Esophagus muscularis mucosa (tissue), 4 donors: ENCODE data around the gene MAD1L1. TPM values are rescaled to one million over a fixed set of nuclear protein-coding genes. Genes with fewer than 3 reads are reported as not detected.

Source experiments
- DNase-seq: peaks from one replicate; pipeline ENCODE4 v3.0.0-alpha.2; 2017; ENCODE audit errors: extremely low spot score
- H3K27ac ChIP-seq, 4 donors: fragments of 200-600 bp; sonication (generic); replicated peaks in 1 of 4; 1 replicate in 3 of 4; 2 replicates in 1 of 4; pipeline ENCODE4 v1.5.1; 2016 to 2019; ENCODE audit warnings: mild to moderate bottlenecking in 1 of 4
- H3K27me3 ChIP-seq, 4 donors: fragments of 200-600 bp; sonication (generic); one replicate each; pipeline versions ENCODE4 v1.5.1 to v1.6.0; 2016 to 2019
- H3K36me3 ChIP-seq, 4 donors: fragments of 200-600 bp; sonication (generic); one replicate each; pipeline ENCODE4 v1.5.1; 2016 to 2019
- H3K4me1 ChIP-seq, 4 donors: fragments of 200-600 bp; sonication (generic); one replicate each; pipeline ENCODE4 v1.5.1; 2016 to 2019
- H3K4me3 ChIP-seq, 4 donors: fragments of 200-600 bp; sonication (generic); 1 replicate in 2 of 4; 2 replicates in 2 of 4; pipeline ENCODE4 v1.5.1; 2016 to 2019; ENCODE audit warnings: mild to moderate bottlenecking in 4 of 4, moderate library complexity in 1 of 4
- H3K9me3 ChIP-seq, 4 donors: fragments of 200-600 bp; sonication (generic); 1 replicate in 3 of 4; 2 replicates in 1 of 4; pipeline ENCODE4 v1.5.1; 2016 to 2019
- CTCF ChIP-seq, 3 experiments: fragments of 200-600 bp in 2 of 3; fragments of 450-650 bp in 1 of 3; sonication (generic) in 2 of 3; IDR thresholded peaks; one replicate each; pipeline ENCODE4 v1.5.1; 2017 to 2019; ENCODE audit warnings: antibody characterized with exemption in 3 of 3, mild to moderate bottlenecking in 2 of 3, moderate library complexity in 1 of 3
- EP300 ChIP-seq: sonication (generic); formaldehyde crosslinking; IDR thresholded peaks from one replicate; pipeline ENCODE4 v1.6.1; 2017; ENCODE audit warnings: antibody characterized with exemption
- POLR2A ChIP-seq: fragments of 450-650 bp; IDR thresholded peaks from one replicate; pipeline ENCODE4 v1.6.1; 2017; ENCODE audit warnings: antibody characterized with exemption, moderate library complexity, mild to moderate bottlenecking, low read depth
- POLR2AphosphoS5 ChIP-seq, 2 donors: sonication (generic); formaldehyde crosslinking; IDR thresholded peaks; one replicate each; pipeline ENCODE4 v1.6.1; 2017; ENCODE audit warnings: antibody characterized with exemption in 2 of 2
- WGBS: methylation state at CpG from one replicate; pipeline ENCODE4 v1.1.5; 2018; 5-methylcytosine and 5-hydroxymethylcytosine counted together
- intact Hi-C: fragments of 100-400 bp; cut with DNase I; formaldehyde crosslinking; loops from one replicate; pipeline ENCODE4 v1.15.1; 2023
- total RNA-seq, 4 donors: library from RNA; depleted of rRNA; stranded (reverse); fragments of >200 nt; gene quantifications; one replicate each; pipeline versions ENCODE4 v1.1.0 to v1.2.1, GENCODE V29; 2016

Gene MAD1L1
- total RNA-seq, 4 donors from 2014 or later, result 22.2 to 33.1 (median 29.5) TPM

GRCh38 chr7:2010551-2011265, 222.0 kb downstream of the MAD1L1 start:
- H3K36me3 ChIP-seq, result peaks cover 0 to 24% (median 8%) of the 10 kb centered on the region in 4 donors
- 92% methylated on average over 28 of the region's 29 CpGs for WGBS
- DNase-seq, result no peak
- intact Hi-C loops, result no loop called here
- no peaks in the 10 kb centered on the region for H3K9me3 ChIP-seq
- peaks cover 11 to 17% (median 13%) of the 10 kb centered on the region in 4 donors for H3K4me1 ChIP-seq
- H3K27me3 ChIP-seq, result no peaks in the 10 kb centered on the region
- H3K4me3 ChIP-seq, result no peak overlapping the region
- no peak overlapping the region for H3K27ac ChIP-seq
- no peak for TF ChIP-seq EP300
- no peak for TF ChIP-seq POLR2AphosphoS5 (IDR thresholded peaks at IDR 0.05)
- no peak for TF ChIP-seq POLR2A

- no peak for DNase-seq
- WGBS, result 93% methylated on average over 17 of the region's 17 CpGs
- Histone ChIP-seq H3K4me1 (peaks cover 11 to 17% (median 13%) of the 10 kb centered on the region in 4 donors), H3K36me3 (peaks cover 0 to 24% (median 8%) of the 10 kb centered on the region in 4 donors), H3K27ac (no peak overlapping the region), H3K9me3 (no peaks in the 10 kb centered on the region), H3K27me3 (no peaks in the 10 kb centered on the region), H3K4me3 (no peak overlapping the region)
- intact Hi-C loops, result no loop called here
- TF ChIP-seq POLR2AphosphoS5 (IDR thresholded peaks at IDR 0.05) (no peak), CTCF (IDR thresholded peaks at IDR 0.05) (no peak), EP300 (no peak), POLR2A (no peak)
Observed at GRCh38 chr7:2010101-2010500, 222.6 kb downstream of the MAD1L1 start.

- Histone ChIP-seq H3K9me3 (no peaks in the 10 kb centered on the region), H3K27ac (no peak overlapping the region), H3K27me3 (no peaks in the 10 kb centered on the region), H3K36me3 (peaks cover 0 to 28% (median 9%) of the 10 kb centered on the region in 4 donors), H3K4me3 (no peak overlapping the region), H3K4me1 (peaks cover 11 to 17% (median 13%) of the 10 kb centered on the region in 4 donors)
- intact Hi-C loops, result no loop called here
- WGBS, result 97% methylated on average over 6 of the region's 16 CpGs
- DNase-seq, result no peak
- TF ChIP-seq EP300 (no peak), CTCF (IDR thresholded peaks at IDR 0.05) (no peak), POLR2AphosphoS5 (IDR thresholded peaks at IDR 0.05) (no peak), POLR2A (no peak)
Observed at GRCh38 chr7:2009541-2010001, 223.2 kb downstream of the MAD1L1 start.

- H3K9me3 ChIP-seq, result no peaks in the 10 kb centered on the region
- H3K4me1 ChIP-seq, result peaks cover 11 to 17% (median 13%) of the 10 kb centered on the region in 4 donors
- H3K36me3 ChIP-seq, result peaks cover 0 to 31% (median 10%) of the 10 kb centered on the region in 4 donors
- no peaks in the 10 kb centered on the region for H3K27me3 ChIP-seq
- TF ChIP-seq POLR2AphosphoS5 (IDR thresholded peaks at IDR 0.05), result no peak
- TF ChIP-seq EP300, result no peak
- no peak for TF ChIP-seq CTCF (IDR thresholded peaks at IDR 0.05)
- TF ChIP-seq POLR2A, result no peak
- H3K27ac ChIP-seq, result no peak overlapping the region
- intact Hi-C loops, result no loop called here
- WGBS, result 90% methylated on average over 23 of the region's 25 CpGs
- DNase-seq, result no peak
- no peak overlapping the region for H3K4me3 ChIP-seq
Observed at GRCh38 chr7:2008936-2009540, 223.7 kb downstream of the MAD1L1 start.

GRCh38 chr7:2008101-2008935, 224.4 kb downstream of the MAD1L1 start:
- 60% methylated on average over 4 of the region's 28 CpGs for WGBS
- no peak overlapping the region for H3K4me3 ChIP-seq
- H3K4me1 ChIP-seq, result peaks cover 11 to 17% (median 13%) of the 10 kb centered on the region in 4 donors
- TF ChIP-seq POLR2A (no peak), EP300 (no peak), CTCF (IDR thresholded peaks at IDR 0.05) (no peak), POLR2AphosphoS5 (IDR thresholded peaks at IDR 0.05) (no peak)
- H3K36me3 ChIP-seq, result peaks cover 0 to 27% (median 8%) of the 10 kb centered on the region in 4 donors
- no peaks in the 10 kb centered on the region for H3K9me3 ChIP-seq
- no peak overlapping the region for H3K27ac ChIP-seq
- no peak for DNase-seq
- intact Hi-C loops, result no loop called here
- no peaks in the 10 kb centered on the region for H3K27me3 ChIP-seq
